ENCODE measurements around the gene GPR55. TPM values are rescaled to one million over a fixed set of nuclear protein-coding genes. Genes with fewer than 3 reads are reported as not detected.

The GPR55 gene
- polyA plus RNA-seq, 1 donor from 2014 or later = not detected

DNA sequence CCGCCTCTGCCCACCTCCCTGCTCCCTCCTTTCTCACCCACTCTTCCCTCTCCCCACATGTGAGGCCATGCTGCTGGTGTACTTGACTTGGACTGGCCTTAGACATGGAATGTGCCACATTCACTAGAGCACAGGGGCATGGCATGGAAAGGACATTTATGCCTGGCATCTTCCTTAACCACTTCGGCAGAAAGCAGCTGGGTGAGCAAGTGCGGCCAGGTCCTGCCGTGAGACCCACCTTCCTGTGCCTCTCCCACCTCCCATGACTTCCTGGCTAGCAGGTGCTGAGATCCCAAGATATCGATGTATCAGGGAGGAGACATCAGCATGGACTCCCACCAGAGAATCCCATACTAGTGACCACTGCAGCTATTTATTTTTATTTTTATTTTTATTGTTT, 13.0 kb downstream of the GPR55 start:
- H4K20me1 ChIP-seq (ENCODE audit: insufficient read depth) = no peaks in the 10 kb centered on the region
- H3K27ac ChIP-seq (ENCODE audit: low read length) = no peak overlapping the region
- no peaks in the 10 kb centered on the region for H3K27me3 ChIP-seq (ENCODE audit: insufficient read depth, low read depth, low read length)
- no peaks in the 10 kb centered on the region for H3K9me2 ChIP-seq (ENCODE audit: insufficient read depth, low read length)
- no peaks in the 10 kb centered on the region for H3K79me2 ChIP-seq (replicated peaks; ENCODE audit: insufficient read depth, low read length)
- H3K4me3 ChIP-seq (ENCODE audit: low read length) = no peak overlapping the region
- H3K9me3 ChIP-seq (ENCODE audit: low read length) = no peaks in the 10 kb centered on the region
- no peak overlapping the region for H3K4me2 ChIP-seq (ENCODE audit: low read length)
- no peaks in the 10 kb centered on the region for H3F3A ChIP-seq (ENCODE audit: insufficient read depth, low read length, poor library complexity, severe bottlenecking)
- H3K36me3 ChIP-seq (ENCODE audit: insufficient read depth, low read length) = no peaks in the 10 kb centered on the region
- no peak for TF ChIP-seq EP300 (conservative IDR thresholded peaks at IDR 0.05; ENCODE audit: poor library complexity, severe bottlenecking)
- H2AFZ ChIP-seq (ENCODE audit: low read depth, low read length) = no peak overlapping the region
- H3K9ac ChIP-seq (ENCODE audit: low read length) = no peak overlapping the region

DNA sequence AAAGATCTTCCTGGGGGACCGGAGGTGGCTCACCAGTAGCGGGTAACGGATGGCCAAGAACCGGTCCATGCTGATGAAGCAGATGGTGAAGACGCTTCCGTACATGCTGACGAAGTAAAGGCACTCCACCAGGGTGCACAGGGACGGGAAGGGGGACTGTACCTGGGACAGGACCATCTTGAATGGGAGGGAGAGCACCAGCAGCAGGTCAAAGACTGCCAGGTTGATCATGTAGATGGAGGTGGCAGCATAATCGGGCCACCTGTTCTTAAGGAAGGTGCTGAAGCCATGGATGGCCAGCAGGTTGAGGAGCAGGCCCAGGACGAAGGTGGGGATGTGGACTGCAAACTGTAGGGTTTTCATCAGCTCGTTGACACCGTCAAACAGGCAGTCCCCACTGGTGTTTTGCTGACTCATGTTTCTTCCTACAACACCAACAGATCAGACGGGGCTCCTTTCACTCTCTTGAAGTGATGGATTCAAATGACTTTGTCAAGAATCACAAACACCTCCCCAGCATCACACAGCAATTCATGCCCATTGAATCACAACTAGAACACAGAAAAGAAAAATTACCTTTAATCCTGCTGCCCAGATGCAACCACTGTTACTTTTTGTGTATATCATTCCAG, 14.4 kb downstream of the GPR55 start:
- Histone ChIP-seq H3K27ac (ENCODE audit: low read length) (no peak overlapping the region), H3K9me2 (ENCODE audit: insufficient read depth, low read length) (no peaks in the 10 kb centered on the region), H3K9me3 (ENCODE audit: low read length) (no peaks in the 10 kb centered on the region), H3K9ac (ENCODE audit: low read length) (no peak overlapping the region), H3K4me2 (ENCODE audit: low read length) (no peak overlapping the region), H4K20me1 (ENCODE audit: insufficient read depth) (no peaks in the 10 kb centered on the region), H3K79me2 (replicated peaks; ENCODE audit: insufficient read depth, low read length) (no peaks in the 10 kb centered on the region), H3K4me3 (ENCODE audit: low read length) (no peak overlapping the region), H3K27me3 (ENCODE audit: insufficient read depth, low read depth, low read length) (no peaks in the 10 kb centered on the region), H3K36me3 (ENCODE audit: insufficient read depth, low read length) (no peaks in the 10 kb centered on the region), H3F3A (ENCODE audit: insufficient read depth, low read length, poor library complexity, severe bottlenecking) (no peaks in the 10 kb centered on the region), H2AFZ (ENCODE audit: low read depth, low read length) (no peak overlapping the region)
- TF ChIP-seq SMC3 (conservative IDR thresholded peaks at IDR 0.05; ENCODE audit: poor library complexity) (no peak), EP300 (conservative IDR thresholded peaks at IDR 0.05; ENCODE audit: poor library complexity, severe bottlenecking) (no peak), TAF1 (IDR thresholded peaks at IDR 0.05; ENCODE audit: low read depth) (no peak), EZH2 (IDR thresholded peaks at IDR 0.05; ENCODE audit: borderline replicate concordance, insufficient read depth, low read length, poor library complexity, severe bottlenecking) (no peak), RAD21 (conservative IDR thresholded peaks at IDR 0.05) (no peak), POLR2AphosphoS5 (IDR thresholded peaks at IDR 0.05) (no peak), MXI1 (conservative IDR thresholded peaks at IDR 0.05; ENCODE audit: poor library complexity, severe bottlenecking) (no peak)
- TF ChIP-seq, protein P1, sequence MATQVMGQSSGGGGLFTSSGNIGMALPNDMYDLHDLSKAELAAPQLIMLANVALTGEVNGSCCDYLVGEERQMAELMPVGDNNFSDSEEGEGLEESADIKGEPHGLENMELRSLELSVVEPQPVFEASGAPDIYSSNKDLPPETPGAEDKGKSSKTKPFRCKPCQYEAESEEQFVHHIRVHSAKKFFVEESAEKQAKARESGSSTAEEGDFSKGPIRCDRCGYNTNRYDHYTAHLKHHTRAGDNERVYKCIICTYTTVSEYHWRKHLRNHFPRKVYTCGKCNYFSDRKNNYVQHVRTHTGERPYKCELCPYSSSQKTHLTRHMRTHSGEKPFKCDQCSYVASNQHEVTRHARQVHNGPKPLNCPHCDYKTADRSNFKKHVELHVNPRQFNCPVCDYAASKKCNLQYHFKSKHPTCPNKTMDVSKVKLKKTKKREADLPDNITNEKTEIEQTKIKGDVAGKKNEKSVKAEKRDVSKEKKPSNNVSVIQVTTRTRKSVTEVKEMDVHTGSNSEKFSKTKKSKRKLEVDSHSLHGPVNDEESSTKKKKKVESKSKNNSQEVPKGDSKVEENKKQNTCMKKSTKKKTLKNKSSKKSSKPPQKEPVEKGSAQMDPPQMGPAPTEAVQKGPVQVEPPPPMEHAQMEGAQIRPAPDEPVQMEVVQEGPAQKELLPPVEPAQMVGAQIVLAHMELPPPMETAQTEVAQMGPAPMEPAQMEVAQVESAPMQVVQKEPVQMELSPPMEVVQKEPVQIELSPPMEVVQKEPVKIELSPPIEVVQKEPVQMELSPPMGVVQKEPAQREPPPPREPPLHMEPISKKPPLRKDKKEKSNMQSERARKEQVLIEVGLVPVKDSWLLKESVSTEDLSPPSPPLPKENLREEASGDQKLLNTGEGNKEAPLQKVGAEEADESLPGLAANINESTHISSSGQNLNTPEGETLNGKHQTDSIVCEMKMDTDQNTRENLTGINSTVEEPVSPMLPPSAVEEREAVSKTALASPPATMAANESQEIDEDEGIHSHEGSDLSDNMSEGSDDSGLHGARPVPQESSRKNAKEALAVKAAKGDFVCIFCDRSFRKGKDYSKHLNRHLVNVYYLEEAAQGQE (IDR thresholded peaks at IDR 0.05; ENCODE audit: borderline replicate concordance) = no peak
- TF ChIP-seq, protein P2, sequence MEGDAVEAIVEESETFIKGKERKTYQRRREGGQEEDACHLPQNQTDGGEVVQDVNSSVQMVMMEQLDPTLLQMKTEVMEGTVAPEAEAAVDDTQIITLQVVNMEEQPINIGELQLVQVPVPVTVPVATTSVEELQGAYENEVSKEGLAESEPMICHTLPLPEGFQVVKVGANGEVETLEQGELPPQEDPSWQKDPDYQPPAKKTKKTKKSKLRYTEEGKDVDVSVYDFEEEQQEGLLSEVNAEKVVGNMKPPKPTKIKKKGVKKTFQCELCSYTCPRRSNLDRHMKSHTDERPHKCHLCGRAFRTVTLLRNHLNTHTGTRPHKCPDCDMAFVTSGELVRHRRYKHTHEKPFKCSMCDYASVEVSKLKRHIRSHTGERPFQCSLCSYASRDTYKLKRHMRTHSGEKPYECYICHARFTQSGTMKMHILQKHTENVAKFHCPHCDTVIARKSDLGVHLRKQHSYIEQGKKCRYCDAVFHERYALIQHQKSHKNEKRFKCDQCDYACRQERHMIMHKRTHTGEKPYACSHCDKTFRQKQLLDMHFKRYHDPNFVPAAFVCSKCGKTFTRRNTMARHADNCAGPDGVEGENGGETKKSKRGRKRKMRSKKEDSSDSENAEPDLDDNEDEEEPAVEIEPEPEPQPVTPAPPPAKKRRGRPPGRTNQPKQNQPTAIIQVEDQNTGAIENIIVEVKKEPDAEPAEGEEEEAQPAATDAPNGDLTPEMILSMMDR (IDR thresholded peaks at IDR 0.05; ENCODE audit: poor library complexity, severe bottlenecking) = no peak

Measured in neural cell (in vitro differentiated cells).